ENCODE data around the gene C19orf44.
A peak's percentile ranks its signal among the peaks of the same experiment; 100 is the strongest.
"Not testable (repeated sequence)": the region's sequence is repeated elsewhere in the genome, so short reads cannot be mapped to it uniquely, and the experiment has no call there.

Gene C19orf44

DNA sequence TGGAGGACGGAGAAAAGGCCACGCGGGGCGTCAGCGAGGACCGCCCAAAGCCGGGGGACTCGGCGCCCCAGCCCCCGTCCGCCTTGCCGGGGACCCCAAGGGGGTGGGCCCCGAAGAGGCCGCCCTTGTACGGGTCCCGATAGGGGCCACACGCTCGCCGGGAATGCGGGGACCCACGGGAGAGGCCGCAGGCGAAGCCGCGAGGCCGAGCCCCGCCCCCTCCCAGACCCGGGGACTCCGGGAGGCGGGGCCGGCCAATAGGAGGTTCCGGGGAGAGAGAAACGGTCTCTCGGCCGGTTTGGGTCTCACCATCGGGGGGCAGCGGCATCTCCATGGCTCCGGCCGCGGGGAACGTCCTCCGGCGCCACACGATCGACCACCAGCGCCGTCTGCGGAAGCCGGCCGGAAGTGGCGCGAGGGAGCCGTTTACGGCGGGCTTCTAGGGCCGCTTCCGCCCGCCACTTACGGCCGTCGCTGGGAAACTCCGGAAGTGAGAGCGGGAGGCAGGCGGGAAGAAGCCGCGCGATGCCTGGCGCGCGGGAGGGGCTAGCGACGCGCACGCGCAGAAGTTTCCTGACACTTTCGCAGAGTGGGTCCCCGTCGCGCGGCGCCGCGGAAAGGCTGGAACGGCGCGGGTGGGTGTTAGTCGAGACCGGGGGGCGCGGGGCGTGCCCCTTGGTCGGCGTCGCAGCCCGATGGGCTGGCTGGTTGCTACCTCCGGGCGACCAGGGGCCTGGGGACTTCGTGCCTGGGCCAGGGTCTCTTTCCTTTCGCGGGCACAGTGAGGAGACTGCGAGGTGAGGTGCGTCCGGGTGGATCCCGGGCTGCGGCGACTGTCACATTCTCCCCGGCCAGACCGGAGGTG is 46.1 kb downstream of the C19orf44 start, which contains the start of gene CHERP:
Gene CHERP, minus strand, starts transcription at position 393 of the 865 bp plus-strand sequence. Its CDS starts 59 bp downstream, at position 334.
- TF ChIP-seq, protein P1, sequence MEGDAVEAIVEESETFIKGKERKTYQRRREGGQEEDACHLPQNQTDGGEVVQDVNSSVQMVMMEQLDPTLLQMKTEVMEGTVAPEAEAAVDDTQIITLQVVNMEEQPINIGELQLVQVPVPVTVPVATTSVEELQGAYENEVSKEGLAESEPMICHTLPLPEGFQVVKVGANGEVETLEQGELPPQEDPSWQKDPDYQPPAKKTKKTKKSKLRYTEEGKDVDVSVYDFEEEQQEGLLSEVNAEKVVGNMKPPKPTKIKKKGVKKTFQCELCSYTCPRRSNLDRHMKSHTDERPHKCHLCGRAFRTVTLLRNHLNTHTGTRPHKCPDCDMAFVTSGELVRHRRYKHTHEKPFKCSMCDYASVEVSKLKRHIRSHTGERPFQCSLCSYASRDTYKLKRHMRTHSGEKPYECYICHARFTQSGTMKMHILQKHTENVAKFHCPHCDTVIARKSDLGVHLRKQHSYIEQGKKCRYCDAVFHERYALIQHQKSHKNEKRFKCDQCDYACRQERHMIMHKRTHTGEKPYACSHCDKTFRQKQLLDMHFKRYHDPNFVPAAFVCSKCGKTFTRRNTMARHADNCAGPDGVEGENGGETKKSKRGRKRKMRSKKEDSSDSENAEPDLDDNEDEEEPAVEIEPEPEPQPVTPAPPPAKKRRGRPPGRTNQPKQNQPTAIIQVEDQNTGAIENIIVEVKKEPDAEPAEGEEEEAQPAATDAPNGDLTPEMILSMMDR (IDR thresholded peaks at IDR 0.05; ENCODE audit: control insufficient read depth, extremely low read depth, insufficient read depth) = no peak
- peak; percentile 65 for DNase-seq (ENCODE audit: low read depth)
- peak within 1 kb of the TSS; percentile 75 for H3K4me3 ChIP-seq (ENCODE audit: low read depth, low read length)

DNA sequence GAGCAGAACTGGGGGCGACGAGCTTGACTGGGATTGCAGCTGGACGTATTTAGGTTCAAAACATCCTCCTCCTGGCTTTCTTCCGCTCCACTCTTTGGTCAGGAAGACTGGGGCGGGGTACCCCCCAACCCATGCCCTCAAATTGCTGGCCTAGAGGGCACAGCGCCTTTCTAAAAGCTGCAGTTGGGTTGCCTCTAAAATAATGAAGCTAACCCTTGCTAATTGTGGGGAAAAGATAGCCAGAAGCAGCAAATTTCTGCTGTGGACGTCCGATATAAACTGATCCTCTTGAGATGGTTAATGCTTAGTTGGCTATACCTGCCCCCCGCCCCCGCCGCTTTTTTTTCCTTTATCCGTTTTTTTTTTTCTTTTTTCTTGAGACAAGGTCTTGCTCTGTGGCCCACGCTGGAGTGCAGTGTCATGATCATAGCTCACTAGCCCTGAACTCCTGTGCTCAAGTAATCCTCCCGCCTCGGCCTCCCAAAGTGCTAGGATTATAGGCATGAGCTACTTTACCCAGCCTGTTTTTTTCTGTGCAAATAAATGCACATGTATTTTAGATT is 46.8 kb downstream of the C19orf44 start:
- DNase-seq (ENCODE audit: low read depth) = no peak

DNA sequence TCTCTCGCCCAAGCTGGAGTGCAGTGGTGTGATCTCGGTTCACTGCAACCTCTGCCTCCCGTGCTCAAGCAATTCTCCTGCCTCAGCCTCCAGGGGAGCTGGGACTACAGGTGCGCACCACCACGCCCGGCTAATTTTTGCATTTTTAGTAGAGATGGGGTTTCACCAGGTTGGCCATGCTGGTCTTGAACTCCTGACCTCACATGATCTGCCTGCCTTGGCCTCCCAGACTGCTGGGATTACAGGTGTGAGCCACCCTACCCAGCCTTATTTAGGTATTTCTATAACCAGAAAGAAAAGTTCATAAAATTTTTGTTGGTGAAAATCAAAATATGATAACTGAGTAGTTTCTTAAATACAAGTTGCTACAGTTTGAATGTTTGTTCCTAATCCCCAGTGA is 47.5 kb downstream of the C19orf44 start:
- peak overlapping the region; percentile 75 for H3K4me3 ChIP-seq (ENCODE audit: low read depth, low read length)
- DNase-seq (ENCODE audit: low read depth) = not testable (repeated sequence)

More for the DNA sequence above, 46.8 kb downstream of the C19orf44 start:
- H3K4me3 ChIP-seq (ENCODE audit: low read depth, low read length) = peak overlapping the region; percentile 75
- TF ChIP-seq, protein P1 (IDR thresholded peaks at IDR 0.05; ENCODE audit: control insufficient read depth, extremely low read depth, insufficient read depth) = no peak

DNA sequence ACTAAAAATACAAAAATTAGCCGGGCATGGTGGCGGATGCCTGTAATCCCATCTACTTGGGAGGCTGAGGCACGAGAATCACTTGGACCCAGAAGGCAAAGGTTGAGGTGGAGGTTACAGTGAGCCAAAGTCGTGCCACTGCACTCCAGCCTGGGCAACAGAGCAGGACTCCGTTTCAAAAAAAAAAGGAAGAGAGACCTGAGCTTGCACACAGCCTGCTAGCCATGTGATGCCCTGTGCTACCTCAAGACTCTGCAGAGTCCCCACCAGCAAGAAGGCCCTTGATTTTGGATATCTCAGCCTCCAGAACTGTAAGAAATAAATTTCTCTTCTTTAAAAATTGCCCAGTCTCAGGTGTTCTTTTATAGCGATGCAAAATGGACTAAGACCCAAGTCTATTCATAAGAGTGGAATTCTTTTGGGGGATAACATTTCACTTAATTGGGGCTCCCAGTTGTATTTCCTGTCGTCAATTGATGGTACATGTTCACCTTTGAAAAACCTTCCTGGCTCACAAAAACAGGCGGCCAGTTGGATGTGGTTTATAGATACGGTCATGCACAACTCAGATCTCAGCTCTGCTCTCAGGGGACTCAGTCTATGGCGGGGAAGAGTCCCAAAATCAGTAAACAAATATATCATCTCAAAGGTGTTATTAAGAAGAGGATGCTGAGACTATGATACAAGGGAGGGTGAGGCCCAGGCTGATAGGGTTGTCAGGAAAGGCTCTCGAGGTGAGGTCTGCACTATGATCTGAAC is 48.5 kb downstream of the C19orf44 start:
- TF ChIP-seq, protein P1 (IDR thresholded peaks at IDR 0.05; ENCODE audit: control insufficient read depth, extremely low read depth, insufficient read depth) = no peak
- no peak overlapping the region for H3K4me3 ChIP-seq (ENCODE audit: low read depth, low read length)
- DNase-seq (ENCODE audit: low read depth) = no peak

DNA sequence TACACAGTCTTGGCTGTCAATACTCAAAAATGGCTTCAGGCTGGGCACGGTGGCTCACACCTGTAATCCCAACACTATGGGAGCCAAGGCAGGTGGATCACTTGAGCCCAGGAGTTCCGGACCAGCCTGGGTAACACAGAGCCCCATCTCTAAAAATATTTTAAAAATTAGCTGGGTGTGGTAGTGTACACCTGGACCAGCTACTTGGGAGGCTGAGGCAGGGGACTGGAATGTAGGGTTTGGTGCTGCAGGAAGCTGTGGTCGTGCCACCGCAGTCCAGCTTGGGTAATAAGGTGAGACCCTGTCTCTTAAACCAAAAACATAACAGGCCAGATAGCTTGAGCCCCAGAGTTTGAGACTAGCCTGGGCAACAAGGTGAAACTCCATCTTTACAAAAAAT is 52.8 kb downstream of the C19orf44 start:
- H3K4me3 ChIP-seq (ENCODE audit: low read depth, low read length) = no peak overlapping the region
- no peak for DNase-seq (ENCODE audit: low read depth)
- TF ChIP-seq, protein P1 (IDR thresholded peaks at IDR 0.05; ENCODE audit: control insufficient read depth, extremely low read depth, insufficient read depth) = no peak

DNA sequence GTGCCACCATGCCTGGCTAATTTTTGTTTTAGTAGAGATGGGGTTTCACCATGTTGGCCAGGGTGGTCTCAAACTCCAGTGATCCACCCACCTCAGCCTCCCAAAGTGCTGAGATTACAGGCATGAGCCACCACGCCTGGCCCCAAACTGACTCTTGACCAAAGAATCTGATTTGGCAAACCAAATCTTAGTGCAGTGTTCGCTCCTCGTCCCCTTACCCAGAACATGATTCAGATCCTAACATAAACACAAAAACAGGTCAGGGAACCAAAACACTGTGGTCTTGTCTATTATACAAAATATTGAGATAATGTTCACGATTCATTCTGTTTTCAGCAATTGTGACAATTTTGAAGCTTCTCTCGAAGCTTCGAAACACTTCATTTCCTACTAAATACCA is 55.7 kb downstream of the C19orf44 start:
- not testable (repeated sequence) for H3K4me3 ChIP-seq (ENCODE audit: low read depth, low read length); DNase-seq (ENCODE audit: low read depth)

DNA sequence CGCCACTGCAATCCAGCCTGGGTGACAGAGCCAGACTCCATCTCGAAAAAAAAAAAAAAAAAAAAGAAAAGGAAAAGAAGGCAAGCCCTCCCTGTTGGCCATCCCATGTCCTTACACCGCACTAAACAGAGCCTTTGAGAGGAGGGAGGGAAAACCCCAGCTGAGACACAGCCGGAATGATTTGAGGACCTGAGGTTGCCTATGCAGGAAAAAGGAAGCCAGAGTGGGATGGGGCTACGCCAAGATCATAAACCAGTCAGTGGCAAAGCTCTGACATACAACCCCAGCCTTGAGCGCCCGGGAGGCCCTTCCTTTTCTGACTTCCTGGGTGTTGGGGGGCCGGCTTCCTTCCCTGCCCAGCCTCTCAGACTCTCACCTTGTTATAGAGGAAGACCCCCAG is 58.6 kb downstream of the C19orf44 start:
- no peak overlapping the region for H3K4me3 ChIP-seq (ENCODE audit: low read depth, low read length)
- TF ChIP-seq, protein P1 (IDR thresholded peaks at IDR 0.05; ENCODE audit: control insufficient read depth, extremely low read depth, insufficient read depth) = no peak
- no peak for DNase-seq (ENCODE audit: low read depth)

Data from LNCaP clone FGC (cell line).